SU-DHL-6 (cell line): ENCODE results near the gene MOCS1.

Source experiments
- H2AFZ ChIP-seq: fragments of 200-600 bp; sonication (generic); 2 replicates; pipeline ENCODE4 v1.6.1; 2014; ENCODE audit warnings: low read depth, mild to moderate bottlenecking, moderate library complexity, mixed read lengths, antibody characterized with exemption, low read length; ENCODE audit not compliant: severe bottlenecking
- H3F3A ChIP-seq: fragments of 200-600 bp; shearing (Covaris generic); 2 replicates; pipeline ENCODE4 v1.6.0; 2016; ENCODE audit warnings: antibody characterized with exemption, mild to moderate bottlenecking; ENCODE audit not compliant: insufficient read depth
- H3K27ac ChIP-seq: fragments of 200-600 bp; sonication (generic); 2 replicates; pipeline ENCODE4 v1.5.1; 2016; ENCODE audit warnings: low read depth, mild to moderate bottlenecking, low read length, moderate library complexity, mixed read lengths
- H3K27me3 ChIP-seq: fragments of 200-600 bp; sonication (generic), shearing (Covaris generic); 2 replicates; pipeline ENCODE4 v1.6.0; 2014; ENCODE audit warnings: mild to moderate bottlenecking, low read length
- H3K36me3 ChIP-seq: fragments of 200-600 bp; sonication (generic); 2 replicates; pipeline ENCODE4 v1.6.1; 2014; ENCODE audit warnings: mild to moderate bottlenecking, low read length, mixed read lengths
- H3K4me2 ChIP-seq: fragments of 300-600, 200-600 bp; shearing (Covaris generic), sonication (generic); 2 replicates; pipeline ENCODE4 v1.6.0; 2014; ENCODE audit warnings: low read length, low read depth, mild to moderate bottlenecking; ENCODE audit not compliant: poor library complexity, severe bottlenecking
- H3K4me3 ChIP-seq: fragments of 200-600 bp; sonication (generic); 2 replicates; pipeline ENCODE4 v1.5.1; 2014; ENCODE audit warnings: antibody characterized with exemption, low read length, mild to moderate bottlenecking, mixed read lengths; ENCODE audit not compliant: insufficient read depth, poor library complexity, severe bottlenecking
- H3K79me2 ChIP-seq: fragments of 200-600 bp; sonication (generic); 2 replicates; pipeline ENCODE4 v1.6.1; 2014; ENCODE audit warnings: mild to moderate bottlenecking, low read length, moderate library complexity; ENCODE audit not compliant: insufficient read depth
- H3K9ac ChIP-seq: fragments of 200-600 bp; sonication (generic); 2 replicates; pipeline ENCODE4 v1.7.0; 2014; ENCODE audit warnings: mild to moderate bottlenecking, low read length
- H3K9me2 ChIP-seq: fragments of 200-600 bp; sonication (generic); replicated peaks from 2 replicates; pipeline ENCODE4 v1.6.1; 2014; ENCODE audit warnings: low read length; ENCODE audit not compliant: insufficient read depth
- H3K9me3 ChIP-seq: fragments of 200-600 bp; sonication (generic); 2 replicates; pipeline ENCODE4 v1.6.1; 2014; ENCODE audit warnings: low read length, mixed read lengths; ENCODE audit not compliant: insufficient read depth
- H4K20me1 ChIP-seq: fragments of 200-600 bp; sonication (generic); 2 replicates; pipeline ENCODE4 v1.6.1; 2014; ENCODE audit warnings: low read depth, mild to moderate bottlenecking, antibody characterized with exemption, low read length, moderate library complexity, mixed read lengths
- CTCF ChIP-seq: fragments of 200-600 bp; sonication (generic); IDR thresholded peaks from one replicate; pipeline ENCODE4 v1.5.1; 2017; ENCODE audit warnings: antibody characterized with exemption, mild to moderate bottlenecking, low read length, moderate library complexity; ENCODE audit not compliant: insufficient read depth, poor library complexity, severe bottlenecking
- EZH2phosphoT487 ChIP-seq: fragments of 200-600 bp; sonication (generic), shearing (Covaris generic); conservative IDR thresholded peaks from 2 replicates; pipeline ENCODE4 v1.6.1; 2018; ENCODE audit warnings: mild to moderate bottlenecking, antibody characterized with exemption, low read length, moderate library complexity, mixed read lengths

MOCS1 gene

GRCh38 chr6:39909701-39910100 is 24.6 kb downstream of the MOCS1 start:
- Histone ChIP-seq H3K9ac (no peak overlapping the region), H3K27me3 (no peaks in the 10 kb centered on the region), H4K20me1 (no peaks in the 10 kb centered on the region), H3K9me2 (no peaks in the 10 kb centered on the region), H3F3A (no peaks in the 10 kb centered on the region), H3K9me3 (no peaks in the 10 kb centered on the region), H3K4me2 (no peak overlapping the region), H3K79me2 (no peaks in the 10 kb centered on the region), H3K27ac (no peak overlapping the region), H2AFZ (no peak overlapping the region), H3K36me3 (no peaks in the 10 kb centered on the region), H3K4me3 (no peak overlapping the region)
- TF ChIP-seq EZH2phosphoT487, result no peak
- no peak for TF ChIP-seq CTCF

- H3K79me2 ChIP-seq, result no peaks in the 10 kb centered on the region
- H3K36me3 ChIP-seq, result no peaks in the 10 kb centered on the region
- no peaks in the 10 kb centered on the region for H4K20me1 ChIP-seq
- no peak for TF ChIP-seq EZH2phosphoT487
- TF ChIP-seq CTCF, result no peak
- no peak overlapping the region for H3K27ac ChIP-seq
- H3K9me3 ChIP-seq, result no peaks in the 10 kb centered on the region
- no peak overlapping the region for H3K9ac ChIP-seq
- H2AFZ ChIP-seq, result no peak overlapping the region
- no peaks in the 10 kb centered on the region for H3K27me3 ChIP-seq
- H3F3A ChIP-seq, result no peaks in the 10 kb centered on the region
- H3K9me2 ChIP-seq, result no peaks in the 10 kb centered on the region
- H3K4me2 ChIP-seq, result no peak overlapping the region
- no peak overlapping the region for H3K4me3 ChIP-seq
Measured at GRCh38 chr6:39908838-39909583, 25.3 kb downstream of the MOCS1 start.

- no peaks in the 10 kb centered on the region for H3K79me2 ChIP-seq
- TF ChIP-seq CTCF (no peak), EZH2phosphoT487 (no peak)
- no peak overlapping the region for H3K9ac ChIP-seq
- no peaks in the 10 kb centered on the region for H3K9me2 ChIP-seq
- no peak overlapping the region for H3K27ac ChIP-seq
- no peaks in the 10 kb centered on the region for H4K20me1 ChIP-seq
- no peaks in the 10 kb centered on the region for H3F3A ChIP-seq
- no peaks in the 10 kb centered on the region for H3K27me3 ChIP-seq
- H2AFZ ChIP-seq, result no peak overlapping the region
- H3K4me2 ChIP-seq, result no peak overlapping the region
- H3K9me3 ChIP-seq, result no peaks in the 10 kb centered on the region
- no peaks in the 10 kb centered on the region for H3K36me3 ChIP-seq
- H3K4me3 ChIP-seq, result no peak overlapping the region
Measured at GRCh38 chr6:39907871-39908575, 26.2 kb downstream of the MOCS1 start.
